B cell (primary cell): Measurements from ENCODE around the gene PLEKHN1. TPM values are rescaled to one million over a fixed set of nuclear protein-coding genes. Genes with fewer than 3 reads are reported as not detected.

Experiments
- ATAC-seq: fragments of 200-7000 bp; cut with Tn5 transposase; one replicate; pipeline ENCODE4 v1.10.0; 2021; ENCODE audit warnings: low read depth, mild to moderate bottlenecking, moderate number of reproducible peaks, moderate library complexity
- CTCF ChIA-PET: fragments of 350-600 bp; sonication (Branson Sonifier 250); formaldehyde crosslinking; loops from one replicate; lab custom pipeline; 2021; ENCODE audit warnings: antibody characterized with exemption, inconsistent platforms; lab: Charles Lee
- POLR2A ChIA-PET: fragments of 350-600 bp; sonication (Branson Sonifier 250); formaldehyde crosslinking; loops from one replicate; lab custom pipeline; 2021; ENCODE audit warnings: antibody characterized with exemption; lab: Charles Lee
- DNase-seq: peaks from one replicate; pipeline ENCODE4 v3.0.0; 2013
- H2AFZ ChIP-seq: 2 replicates; pipeline ENCODE4 v1.6.1; 2012; ENCODE audit warnings: mild to moderate bottlenecking, low read depth, low read length; ENCODE audit not compliant: insufficient read depth, poor library complexity, severe bottlenecking
- H3K27ac ChIP-seq, 2 donors: 1 replicate in 1 of 2; 2 replicates in 1 of 2; pipeline ENCODE4 v1.5.1; 2012 to 2013; ENCODE audit warnings: low read length in 2 of 2, mild to moderate bottlenecking in 2 of 2, moderate library complexity in 1 of 2
- H3K27me3 ChIP-seq, 4 experiments: fragments of 200-600 bp in 1 of 4; sonication (generic) in 1 of 4; replicated peaks in 1 of 4; 1 replicate in 2 of 4; 2 replicates in 2 of 4; pipeline versions ENCODE4 v1.6.1 to v1.7.0; 2013 to 2016; ENCODE audit warnings: low read length in 3 of 4, mild to moderate bottlenecking in 2 of 4, mixed read lengths in 1 of 4, moderate library complexity in 1 of 4; ENCODE audit not compliant: insufficient read depth in 4 of 4, control insufficient read depth in 3 of 4; ENCODE audit errors: control extremely low read depth in 1 of 4
- H3K36me3 ChIP-seq, 2 experiments: replicated peaks in 1 of 2; 1 replicate in 1 of 2; 2 replicates in 1 of 2; pipeline versions ENCODE4 v1.6.1 to v1.7.1; 2013; ENCODE audit warnings: low read length in 1 of 2; ENCODE audit not compliant: insufficient read depth in 2 of 2, control insufficient read depth in 1 of 2; ENCODE audit errors: control extremely low read depth in 1 of 2, extremely low read depth in 1 of 2
- H3K4me1 ChIP-seq, 2 donors: fragments of 200-600 bp in 1 of 2; sonication (generic) in 1 of 2; 1 replicate in 1 of 2; 2 replicates in 1 of 2; pipeline versions ENCODE4 v1.5.1 to v1.6.1; 2013 to 2017; ENCODE audit warnings: low read length in 2 of 2; ENCODE audit not compliant: control insufficient read depth in 2 of 2, insufficient read depth in 2 of 2
- H3K4me2 ChIP-seq: replicated peaks from 2 replicates; pipeline ENCODE3; 2012; ENCODE audit warnings: mild to moderate bottlenecking, low read depth, low read length; ENCODE audit not compliant: poor library complexity, severe bottlenecking
- H3K4me3 ChIP-seq, 5 experiments: fragments of 200-600 bp in 1 of 5; sonication (generic) in 1 of 5; 1 replicate in 3 of 5; 2 replicates in 2 of 5; pipeline versions ENCODE4 v1.5.1 to v1.7.0; 2011 to 2016; ENCODE audit warnings: low read length in 4 of 5, mild to moderate bottlenecking in 4 of 5, low read depth in 2 of 5, control low read depth in 1 of 5, moderate library complexity in 1 of 5; ENCODE audit not compliant: insufficient read depth in 1 of 5; ENCODE audit errors: control extremely low read depth in 1 of 5, extremely low read depth in 1 of 5
- H3K79me2 ChIP-seq: fragments of 200-600 bp; sonication (generic); one replicate; pipeline ENCODE4 v1.6.0; 2016; ENCODE audit warnings: low read length; ENCODE audit not compliant: control insufficient read depth, insufficient read depth
- H3K9ac ChIP-seq: fragments of 200-600 bp; sonication (generic); 2 replicates; pipeline ENCODE4 v1.6.1; 2017; ENCODE audit warnings: mild to moderate bottlenecking, low read length, moderate library complexity
- H3K9me3 ChIP-seq, 3 donors: one replicate each; pipeline versions ENCODE4 v1.6.1 to v1.7.1; 2013; ENCODE audit warnings: low read length in 2 of 3; ENCODE audit not compliant: control insufficient read depth in 2 of 3, insufficient read depth in 1 of 3; ENCODE audit errors: control extremely low read depth in 1 of 3
- H4K20me1 ChIP-seq: 2 replicates; pipeline ENCODE4 v1.6.0; 2012; ENCODE audit warnings: mild to moderate bottlenecking, low read length; ENCODE audit not compliant: insufficient read depth, control insufficient read depth, poor library complexity, severe bottlenecking
- H3K27ac Mint-ChIP-seq: one replicate; pipeline ENCODE4 v1.8.0; 2021; ENCODE audit warnings: mixed read lengths
- H3K27me3 Mint-ChIP-seq: one replicate; pipeline ENCODE4 v1.8.0; 2021; ENCODE audit warnings: mixed read lengths
- H3K4me1 Mint-ChIP-seq: one replicate; pipeline ENCODE4 v1.8.0; 2021; ENCODE audit warnings: mixed read lengths
- H3K4me3 Mint-ChIP-seq: one replicate; pipeline ENCODE4 v1.8.0; 2021; ENCODE audit warnings: mixed read lengths
- H3K9me3 Mint-ChIP-seq: one replicate; pipeline ENCODE4 v1.8.0; 2022; ENCODE audit warnings: mixed read lengths; ENCODE audit not compliant: insufficient read depth
- CTCF ChIP-seq: fragments of 200-600 bp; IDR thresholded peaks from one replicate; pipeline ENCODE4 v1.8.0; 2022; ENCODE audit warnings: antibody characterized with exemption, mild to moderate bottlenecking
- EZH2 ChIP-seq: IDR thresholded peaks from 2 replicates; pipeline ENCODE4 v1.6.1; 2012; ENCODE audit warnings: borderline replicate concordance, low read depth, mild to moderate bottlenecking, moderate library complexity, low read length; ENCODE audit not compliant: insufficient read depth, poor library complexity, severe bottlenecking
- WGBS: methylation state at CpG from one replicate; pipeline ENCODE4 v1.1.5; 2013; ENCODE audit warnings: missing lambda C conversion rate; ENCODE audit not compliant: insufficient coverage; 5-methylcytosine and 5-hydroxymethylcytosine counted together
- intact Hi-C: fragments of 100-400 bp; cut with micrococcal nuclease; formaldehyde crosslinking; loops from one replicate; pipeline ENCODE4 v1.10.0; 2022
- polyA plus RNA-seq: library from polyadenylated mRNA; depleted of rRNA; stranded (reverse); fragments of >200 nt; gene quantifications from 2 replicates; pipeline ENCODE4 v1.2.3, GENCODE V29; 2012
- total RNA-seq, 2 donors: library from RNA; stranded (reverse); fragments of 120-200 nt in 1 of 2; gene quantifications; 1 replicate in 1 of 2; 2 replicates in 1 of 2; pipeline versions ENCODE4 v1.2.3 to v1.2.4, GENCODE V29; 2013 to 2022

PLEKHN1 gene
- total and polyA plus RNA-seq, 2 donors (not counting 1 experiment from before 2014, with no cell fraction given), result 0.36 to 1.1 TPM

DNA sequence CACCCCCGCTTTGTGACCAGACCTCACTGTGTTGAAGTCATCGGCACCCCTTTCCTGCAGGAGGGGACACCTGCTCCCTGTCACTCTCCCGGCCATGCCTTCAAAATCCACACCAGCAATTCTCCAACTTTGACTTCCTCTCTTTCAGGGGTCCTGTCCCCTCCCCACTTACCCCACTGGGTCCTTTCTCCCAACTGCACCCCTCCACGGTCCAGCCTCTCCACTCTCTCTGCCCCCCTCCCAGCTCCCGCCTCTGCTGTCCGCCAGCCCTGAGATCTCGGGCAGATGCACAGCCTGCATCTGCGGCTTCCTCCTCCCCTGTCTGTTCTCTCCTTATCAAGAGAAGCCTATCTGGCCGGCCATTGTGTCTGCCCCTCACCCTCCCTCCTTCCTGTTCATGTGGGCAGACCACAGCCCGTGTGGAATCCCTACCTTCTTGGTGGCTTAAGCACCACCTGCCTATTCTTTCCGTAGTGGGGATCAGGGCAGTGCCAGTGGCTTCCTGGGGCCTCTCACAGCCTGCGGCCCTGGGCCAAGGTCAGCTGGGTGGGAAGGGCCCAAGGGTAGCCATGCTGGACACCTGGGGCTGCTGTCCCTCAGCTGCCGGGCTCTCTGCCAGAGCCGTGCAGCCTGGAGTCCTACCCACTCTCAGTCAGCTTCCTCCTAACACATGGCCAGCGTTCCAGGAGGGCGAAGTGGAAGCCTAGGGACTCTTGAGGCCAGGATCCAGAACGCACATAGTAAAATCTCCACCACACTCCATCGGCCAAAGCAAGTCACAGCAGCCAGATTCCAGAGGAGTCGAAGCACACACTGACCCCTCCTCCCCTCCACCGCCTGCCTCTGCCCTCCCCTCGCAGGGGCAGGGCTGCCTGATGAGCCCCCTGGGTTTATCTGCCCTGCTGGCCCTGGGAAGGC, 38.8 kb downstream of the PLEKHN1 start:
- no peak overlapping the region for H3K27ac ChIP-seq
- no peaks in the 10 kb centered on the region for H4K20me1 ChIP-seq
- no peak for TF ChIP-seq EZH2
- no peak for TF ChIP-seq CTCF
- no peak for ATAC-seq
- H3K4me3 Mint-ChIP-seq, result no peak overlapping the region
- intact Hi-C loops, result no loop called here
- no peak overlapping the region for H3K27ac Mint-ChIP-seq
- no peak overlapping the region for H3K4me2 ChIP-seq
- H3K9me3 ChIP-seq, result peaks cover 0 to 17% (median 0%) of the 10 kb centered on the region in 3 donors
- no peaks in the 10 kb centered on the region for H3K79me2 ChIP-seq
- peaks cover 30% of the 10 kb centered on the region for H3K27me3 Mint-ChIP-seq
- CTCF ChIA-PET, result interaction anchor here (0.6 to 1.1 kb wide), 2 partner anchors 9 to 571 kb away, joined by 3 read pairs; partner anchors contain the start of gene ISG15
- no peak overlapping the region for H3K9ac ChIP-seq
- peaks cover 23% of the 10 kb centered on the region for H3K4me1 Mint-ChIP-seq
- no peaks in the 10 kb centered on the region for H3K36me3 ChIP-seq
- peaks cover 0 to 63% (median 38%) of the 10 kb centered on the region in 4 experiments for H3K27me3 ChIP-seq
- H3K9me3 Mint-ChIP-seq, result no peaks in the 10 kb centered on the region
- H3K4me1 ChIP-seq, result peaks cover 25 to 38% of the 10 kb centered on the region in 2 donors
- DNase-seq, result peak; percentile 41
- 9% methylated on average over 20 of the region's 21 CpGs for WGBS
- H2AFZ ChIP-seq, result no peak overlapping the region
- no peak overlapping the region for H3K4me3 ChIP-seq
- POLR2A ChIA-PET, result no interaction called here
